OCI-LY1 (cell line): ENCODE results near the gene TUBAL3.

ENCODE experiments used
- H2AFZ ChIP-seq: fragments of 200-600 bp; sonication (generic), shearing (Covaris generic); 2 replicates; pipeline ENCODE4 v1.6.0; 2014; ENCODE audit warnings: antibody characterized with exemption, mild to moderate bottlenecking, low read length
- H3F3A ChIP-seq: fragments of 200-600 bp; sonication (generic), shearing (Covaris generic); 2 replicates; pipeline ENCODE4 v1.6.0; 2014; ENCODE audit warnings: mild to moderate bottlenecking, antibody characterized with exemption, low read length, moderate library complexity; ENCODE audit not compliant: insufficient read depth
- H3K27ac ChIP-seq: fragments of 200-600 bp; sonication (generic); 2 replicates; pipeline ENCODE4 v1.5.1; 2014; ENCODE audit warnings: low read length, mixed run types, mild to moderate bottlenecking, low read depth; ENCODE audit not compliant: poor library complexity, severe bottlenecking
- H3K27me3 ChIP-seq: fragments of 200-600 bp; sonication (generic); 2 replicates; pipeline ENCODE4 v1.6.0; 2014; ENCODE audit warnings: antibody characterized with exemption, mild to moderate bottlenecking, low read length, moderate library complexity; ENCODE audit not compliant: insufficient read depth
- H3K36me3 ChIP-seq: fragments of 200-600 bp; sonication (generic); 2 replicates; pipeline ENCODE4 v1.6.1; 2014; ENCODE audit warnings: mild to moderate bottlenecking, antibody characterized with exemption, low read length, moderate library complexity, mixed read lengths; ENCODE audit not compliant: insufficient read depth
- H3K4me1 ChIP-seq: fragments of 200-600 bp; sonication (generic); 2 replicates; pipeline ENCODE4 v1.5.1; 2014; ENCODE audit warnings: mild to moderate bottlenecking, low read length, moderate library complexity; ENCODE audit not compliant: insufficient read depth, severe bottlenecking
- H3K4me2 ChIP-seq: fragments of 200-600 bp; sonication (generic), shearing (Covaris generic); 2 replicates; pipeline ENCODE4 v1.6.1; 2014; ENCODE audit warnings: low read length
- H3K4me3 ChIP-seq: fragments of 200-600 bp; sonication (generic); 2 replicates; pipeline ENCODE4 v1.5.1; 2014; ENCODE audit warnings: low read length, low read depth, mild to moderate bottlenecking, mixed read lengths; ENCODE audit not compliant: poor library complexity, severe bottlenecking
- H3K79me2 ChIP-seq: fragments of 200-600 bp; shearing (Covaris generic); 2 replicates; pipeline ENCODE4 v1.6.1; 2016; ENCODE audit warnings: mixed run types, low read length, mixed read lengths; ENCODE audit not compliant: insufficient read depth
- H3K9ac ChIP-seq: fragments of 200-600 bp; sonication (generic), shearing (Covaris generic); 2 replicates; pipeline ENCODE4 v1.6.1; 2014; ENCODE audit warnings: mild to moderate bottlenecking, low read length, mixed read lengths
- H3K9me2 ChIP-seq: fragments of 200-600 bp; sonication (generic), shearing (Covaris generic); 2 replicates; pipeline ENCODE4 v1.6.1; 2014; ENCODE audit warnings: low read depth, mild to moderate bottlenecking, low read length, mixed read lengths
- H3K9me3 ChIP-seq: fragments of 200-600 bp; shearing (Covaris generic); 2 replicates; pipeline ENCODE4 v1.6.1; 2014; ENCODE audit warnings: low read length, mixed read lengths
- H4K20me1 ChIP-seq: fragments of 200-600 bp; sonication (generic), shearing (Covaris generic); 2 replicates; pipeline ENCODE4 v1.6.0; 2016; ENCODE audit warnings: mild to moderate bottlenecking, low read length; ENCODE audit not compliant: insufficient read depth
- CTCF ChIP-seq: fragments of 200-600 bp; sonication (generic), shearing (Covaris generic); IDR thresholded peaks from 2 replicates; pipeline ENCODE4 v1.5.1; 2017; ENCODE audit warnings: mild to moderate bottlenecking, antibody characterized with exemption, low read length, moderate library complexity, mixed read lengths
- EZH2 ChIP-seq: fragments of 200-600 bp; sonication (generic), shearing (Covaris generic); IDR thresholded peaks from 2 replicates; pipeline ENCODE4 v1.8.0; 2017; ENCODE audit warnings: borderline replicate concordance, mixed run types, mild to moderate bottlenecking, antibody characterized with exemption, low read length, moderate library complexity, mixed read lengths

Gene TUBAL3

GRCh38 chr10:5442065-5442989 is 37.7 kb upstream of the TUBAL3 start:
- Histone ChIP-seq H3K9me2 (no peaks in the 10 kb centered on the region), H3K4me1 (peaks cover 15% of the 10 kb centered on the region), H2AFZ (no peak overlapping the region), H3K27me3 (no peaks in the 10 kb centered on the region), H4K20me1 (no peaks in the 10 kb centered on the region), H3K9ac (no peak overlapping the region), H3K9me3 (no peaks in the 10 kb centered on the region), H3K4me2 (no peak overlapping the region), H3K27ac (no peak overlapping the region), H3K36me3 (0 out of 2 replicates have a peak, but pooled peaks cover 5% of the 10 kb centered on the region), H3K79me2 (no peaks in the 10 kb centered on the region), H3K4me3 (no peak overlapping the region), H3F3A (peaks cover 4% of the 10 kb centered on the region)
- TF ChIP-seq CTCF (peak; percentile 51), EZH2 (no peak)

DNA sequence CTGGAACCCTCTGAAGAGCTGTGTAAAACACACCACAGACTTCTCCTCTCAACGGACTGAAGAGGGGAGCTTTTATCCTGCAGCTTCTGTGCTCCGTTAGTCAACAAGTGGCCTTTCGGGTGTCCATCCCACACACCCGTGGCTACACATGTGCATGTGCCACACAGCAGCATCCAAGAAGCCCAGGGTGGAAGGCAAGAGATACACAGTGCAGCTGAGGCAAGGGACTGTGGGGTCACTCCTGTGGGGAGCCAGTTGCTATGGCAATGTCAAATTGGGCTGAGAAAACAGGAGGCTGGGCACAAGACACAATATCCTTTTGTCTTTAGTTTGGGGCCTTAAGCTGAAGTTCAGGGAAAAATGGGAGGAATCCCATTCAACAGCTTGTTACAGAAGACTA is 36.5 kb upstream of the TUBAL3 start:
- TF ChIP-seq CTCF (no peak), EZH2 (no peak)

GRCh38 chr10:5440206-5440605 is 35.6 kb upstream of the TUBAL3 start:
- Histone ChIP-seq H3K4me1 (no peaks in the 10 kb centered on the region), H3K9me2 (no peaks in the 10 kb centered on the region), H3K27me3 (no peaks in the 10 kb centered on the region), H3K9ac (no peak overlapping the region), H3K27ac (no peak overlapping the region), H3K4me2 (no peak overlapping the region), H3K36me3 (0 out of 2 replicates have a peak, but pooled peaks cover 5% of the 10 kb centered on the region), H3K9me3 (no peaks in the 10 kb centered on the region), H3K4me3 (no peak overlapping the region), H3F3A (peaks cover 2% of the 10 kb centered on the region), H3K79me2 (no peaks in the 10 kb centered on the region), H4K20me1 (no peaks in the 10 kb centered on the region), H2AFZ (no peak overlapping the region)
- TF ChIP-seq CTCF (no peak), EZH2 (no peak)

More for the DNA sequence above, 36.5 kb upstream of the TUBAL3 start:
- H4K20me1 ChIP-seq, result no peaks in the 10 kb centered on the region
- no peaks in the 10 kb centered on the region for H3K79me2 ChIP-seq
- no peaks in the 10 kb centered on the region for H3K9me3 ChIP-seq
- H3F3A ChIP-seq, result peaks cover 4% of the 10 kb centered on the region
- H3K27ac ChIP-seq, result no peak overlapping the region
- peaks cover 3% of the 10 kb centered on the region for H3K4me1 ChIP-seq
- H2AFZ ChIP-seq, result no peak overlapping the region
- 0 out of 2 replicates have a peak, but pooled peaks cover 5% of the 10 kb centered on the region for H3K36me3 ChIP-seq
- H3K4me2 ChIP-seq, result no peak overlapping the region
- H3K27me3 ChIP-seq, result no peaks in the 10 kb centered on the region
- no peak overlapping the region for H3K9ac ChIP-seq
- no peak overlapping the region for H3K4me3 ChIP-seq
- H3K9me2 ChIP-seq, result no peaks in the 10 kb centered on the region
